ENCODE measurements around the gene DIAPH1. TPM values are rescaled to one million over a fixed set of nuclear protein-coding genes. Genes with fewer than 3 reads are reported as not detected.

The DIAPH1 gene
- total RNA-seq, 1 donor from 2014 or later, result 43.0 TPM

- no peak overlapping the region for H3K4me3 Mint-ChIP-seq
- no peak for DNase-seq (ENCODE audit: low spot score in 2 of 2, unreplicated experiment in 2 of 2)
- no peak overlapping the region for H3K27ac Mint-ChIP-seq
- H3K36me3 Mint-ChIP-seq, result peaks cover 2% of the 10 kb centered on the region
- H3K4me1 Mint-ChIP-seq, result no peaks in the 10 kb centered on the region
- peaks cover 10% of the 10 kb centered on the region for H3K9me3 Mint-ChIP-seq
- no peaks in the 10 kb centered on the region for H3K27me3 Mint-ChIP-seq (ENCODE audit: low read depth)
- TF ChIP-seq, protein P1, sequence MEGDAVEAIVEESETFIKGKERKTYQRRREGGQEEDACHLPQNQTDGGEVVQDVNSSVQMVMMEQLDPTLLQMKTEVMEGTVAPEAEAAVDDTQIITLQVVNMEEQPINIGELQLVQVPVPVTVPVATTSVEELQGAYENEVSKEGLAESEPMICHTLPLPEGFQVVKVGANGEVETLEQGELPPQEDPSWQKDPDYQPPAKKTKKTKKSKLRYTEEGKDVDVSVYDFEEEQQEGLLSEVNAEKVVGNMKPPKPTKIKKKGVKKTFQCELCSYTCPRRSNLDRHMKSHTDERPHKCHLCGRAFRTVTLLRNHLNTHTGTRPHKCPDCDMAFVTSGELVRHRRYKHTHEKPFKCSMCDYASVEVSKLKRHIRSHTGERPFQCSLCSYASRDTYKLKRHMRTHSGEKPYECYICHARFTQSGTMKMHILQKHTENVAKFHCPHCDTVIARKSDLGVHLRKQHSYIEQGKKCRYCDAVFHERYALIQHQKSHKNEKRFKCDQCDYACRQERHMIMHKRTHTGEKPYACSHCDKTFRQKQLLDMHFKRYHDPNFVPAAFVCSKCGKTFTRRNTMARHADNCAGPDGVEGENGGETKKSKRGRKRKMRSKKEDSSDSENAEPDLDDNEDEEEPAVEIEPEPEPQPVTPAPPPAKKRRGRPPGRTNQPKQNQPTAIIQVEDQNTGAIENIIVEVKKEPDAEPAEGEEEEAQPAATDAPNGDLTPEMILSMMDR (IDR thresholded peaks at IDR 0.05; ENCODE audit: unreplicated experiment), result no peak
These were observed 20.1 kb downstream of the DIAPH1 start for GRCh38 chr5:141598391-141599345.

DNA sequence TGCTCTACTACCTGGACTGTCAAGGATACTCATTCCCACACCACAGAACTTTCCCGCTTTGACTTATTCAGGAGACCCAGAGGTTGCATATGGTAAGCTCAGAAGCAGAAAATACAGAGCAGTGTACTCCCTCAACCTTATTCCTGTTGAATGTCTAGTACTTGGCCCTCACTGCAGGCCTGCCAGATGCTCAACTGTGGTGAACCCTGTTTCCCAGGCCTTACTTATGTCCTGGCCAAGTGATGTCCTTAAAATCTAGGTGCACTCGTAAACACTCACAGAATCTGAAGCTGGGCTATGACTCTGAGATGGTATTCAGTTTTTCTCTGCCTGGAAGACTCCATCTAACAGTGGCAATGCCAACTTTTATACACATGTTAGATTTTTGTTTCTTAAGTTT lies 21.0 kb downstream of the DIAPH1 start:
- Mint-ChIP-seq H3K27ac (no peak overlapping the region), H3K27me3 (ENCODE audit: low read depth) (no peaks in the 10 kb centered on the region), H3K4me3 (no peak overlapping the region), H3K9me3 (peaks cover 10% of the 10 kb centered on the region), H3K36me3 (peaks cover 2% of the 10 kb centered on the region), H3K4me1 (no peaks in the 10 kb centered on the region)
- TF ChIP-seq, protein P1 (IDR thresholded peaks at IDR 0.05; ENCODE audit: unreplicated experiment), result no peak
- no peak for DNase-seq (ENCODE audit: low spot score in 2 of 2, unreplicated experiment in 2 of 2)

DNA sequence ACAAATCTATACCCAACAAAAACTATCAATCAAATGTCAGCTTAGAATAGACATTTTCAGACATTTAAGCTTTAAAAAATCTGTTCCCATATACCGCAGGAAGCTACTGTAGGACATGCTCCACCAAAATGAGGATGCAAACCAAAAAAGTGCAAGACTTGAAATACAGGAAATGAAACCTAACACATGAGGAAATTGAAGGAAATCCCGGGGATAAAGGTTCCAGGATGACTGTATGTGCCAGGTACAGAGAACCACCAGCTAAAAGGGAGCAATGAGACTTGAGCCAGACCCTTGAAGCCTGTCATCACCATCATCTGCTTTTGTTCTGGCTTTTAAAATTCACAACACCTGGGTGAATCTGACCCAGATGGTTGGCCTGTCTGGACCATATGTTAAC lies 21.4 kb downstream of the DIAPH1 start:
- Mint-ChIP-seq H3K27ac (no peak overlapping the region), H3K4me3 (no peak overlapping the region)
- TF ChIP-seq, protein P1 (IDR thresholded peaks at IDR 0.05; ENCODE audit: unreplicated experiment), result no peak

DNA sequence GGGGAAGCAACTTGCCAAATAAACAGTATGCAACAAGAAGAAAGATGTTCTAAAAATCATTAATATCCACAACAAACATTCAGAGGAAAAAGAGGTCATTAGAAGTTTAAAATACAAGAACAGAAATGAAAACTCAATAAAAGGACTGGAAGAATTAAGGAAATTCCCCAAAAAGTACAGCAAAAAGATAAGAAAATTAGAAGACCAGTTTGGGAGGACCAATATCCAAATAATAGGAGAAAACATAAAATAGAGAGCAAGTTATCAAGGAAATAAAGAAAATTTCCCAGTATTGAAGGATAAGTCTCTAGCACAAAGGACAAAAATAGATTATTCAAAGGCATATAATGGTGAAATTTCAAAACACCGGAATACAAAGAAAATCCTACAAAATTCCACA lies 21.9 kb downstream of the DIAPH1 start:
- TF ChIP-seq, protein P1 (IDR thresholded peaks at IDR 0.05; ENCODE audit: unreplicated experiment), result no peak
- DNase-seq (ENCODE audit: low spot score in 2 of 2, unreplicated experiment in 2 of 2), result no peak
- Mint-ChIP-seq H3K9me3 (peaks cover 10% of the 10 kb centered on the region), H3K4me3 (no peak overlapping the region), H3K27ac (no peak overlapping the region), H3K27me3 (ENCODE audit: low read depth) (no peaks in the 10 kb centered on the region), H3K4me1 (no peaks in the 10 kb centered on the region), H3K36me3 (peaks cover 2% of the 10 kb centered on the region)

More for the DNA sequence above, 21.4 kb downstream of the DIAPH1 start:
- Mint-ChIP-seq H3K4me1 (no peaks in the 10 kb centered on the region), H3K27me3 (ENCODE audit: low read depth) (no peaks in the 10 kb centered on the region), H3K36me3 (peaks cover 2% of the 10 kb centered on the region), H3K9me3 (peaks cover 10% of the 10 kb centered on the region)
- no peak for DNase-seq (ENCODE audit: low spot score in 2 of 2, unreplicated experiment in 2 of 2)

DNA sequence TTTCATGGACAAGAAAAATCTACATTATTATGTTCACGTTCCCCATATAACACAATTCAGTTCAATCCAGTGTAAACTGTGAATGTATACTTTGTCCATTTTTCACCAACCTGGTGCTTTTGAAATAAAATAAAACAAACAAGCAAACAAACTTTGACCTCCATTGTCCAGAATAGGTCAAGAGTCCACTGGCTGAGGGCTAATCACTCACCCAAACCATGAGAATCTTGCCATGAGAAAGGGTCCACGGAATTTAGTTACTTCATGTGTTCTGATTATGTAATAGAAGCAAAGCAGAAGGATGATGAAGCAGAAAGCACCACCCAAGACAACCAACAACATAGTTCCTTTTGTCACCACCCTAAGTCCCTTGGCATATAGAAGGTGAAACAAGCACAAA lies 28.7 kb downstream of the DIAPH1 start:
- no peaks in the 10 kb centered on the region for H3K9me3 Mint-ChIP-seq
- TF ChIP-seq, protein P1 (IDR thresholded peaks at IDR 0.05; ENCODE audit: unreplicated experiment), result no peak
- H3K36me3 Mint-ChIP-seq, result no peaks in the 10 kb centered on the region
- no peak overlapping the region for H3K4me3 Mint-ChIP-seq
- DNase-seq (ENCODE audit: low spot score in 2 of 2, unreplicated experiment in 2 of 2), result no peak
- no peaks in the 10 kb centered on the region for H3K4me1 Mint-ChIP-seq
- no peaks in the 10 kb centered on the region for H3K27me3 Mint-ChIP-seq (ENCODE audit: low read depth)
- H3K27ac Mint-ChIP-seq, result no peak overlapping the region

Measured in mesothelial cell of epicardium (in vitro differentiated cells).